ENCODE data around the gene TRPM6. TPM values are rescaled to one million over a fixed set of nuclear protein-coding genes. Genes with fewer than 3 reads are reported as not detected.

TRPM6 gene
- total RNA-seq, 1 donor from 2014 or later = 0.30 TPM

GRCh38 chr9:74729136-74729695 lies 158.5 kb downstream of the TRPM6 start:
- H3K4me3 ChIP-seq = no peak overlapping the region
- intact Hi-C loops (cut with micrococcal nuclease) = no loop called here

GRCh38 chr9:74728176-74728575 lies 159.5 kb downstream of the TRPM6 start:
- intact Hi-C loops (cut with micrococcal nuclease) = no loop called here
- Histone ChIP-seq H3K4me1 (no peaks in the 10 kb centered on the region), H3K27me3 (ENCODE audit: low read depth) (peaks cover 3% of the 10 kb centered on the region), H3K36me3 (no peaks in the 10 kb centered on the region), H3K27ac (replicated peaks) (no peak overlapping the region), H3K9me3 (replicated peaks) (no peaks in the 10 kb centered on the region), H3K4me3 (no peak overlapping the region)
- DNase-seq = no peak
- TF ChIP-seq CTCF (IDR thresholded peaks at IDR 0.05; ENCODE audit: borderline replicate concordance) = no peak

More at GRCh38 chr9:74729136-74729695, 158.5 kb downstream of the TRPM6 start:
- H3K4me1 ChIP-seq = no peaks in the 10 kb centered on the region
- H3K9me3 ChIP-seq (replicated peaks) = no peaks in the 10 kb centered on the region
- H3K36me3 ChIP-seq = no peaks in the 10 kb centered on the region
- peaks cover 2% of the 10 kb centered on the region for H3K27me3 ChIP-seq (ENCODE audit: low read depth)
- no peak for TF ChIP-seq CTCF (IDR thresholded peaks at IDR 0.05; ENCODE audit: borderline replicate concordance)
- no peak overlapping the region for H3K27ac ChIP-seq (replicated peaks)
- DNase-seq = no peak

- DNase-seq = no peak
- TF ChIP-seq CTCF (IDR thresholded peaks at IDR 0.05; ENCODE audit: borderline replicate concordance) = no peak
- Histone ChIP-seq H3K4me3 (no peak overlapping the region), H3K27me3 (ENCODE audit: low read depth) (peaks cover 3% of the 10 kb centered on the region), H3K4me1 (no peaks in the 10 kb centered on the region), H3K9me3 (replicated peaks) (no peaks in the 10 kb centered on the region), H3K27ac (replicated peaks) (no peak overlapping the region), H3K36me3 (no peaks in the 10 kb centered on the region)
- intact Hi-C loops (cut with micrococcal nuclease) = no loop called here
These were observed 161.1 kb downstream of the TRPM6 start for GRCh38 chr9:74726581-74726980.

GRCh38 chr9:74724317-74724716 lies 163.4 kb downstream of the TRPM6 start:
- Histone ChIP-seq H3K36me3 (no peaks in the 10 kb centered on the region), H3K27ac (replicated peaks) (no peak overlapping the region), H3K27me3 (ENCODE audit: low read depth) (peaks cover 3% of the 10 kb centered on the region), H3K4me1 (no peaks in the 10 kb centered on the region), H3K9me3 (replicated peaks) (no peaks in the 10 kb centered on the region), H3K4me3 (no peak overlapping the region)
- no peak for TF ChIP-seq CTCF (IDR thresholded peaks at IDR 0.05; ENCODE audit: borderline replicate concordance)
- no peak for DNase-seq
- intact Hi-C loops (cut with micrococcal nuclease) = no loop called here

- no peaks in the 10 kb centered on the region for H3K36me3 ChIP-seq
- H3K4me3 ChIP-seq = no peak overlapping the region
- no peaks in the 10 kb centered on the region for H3K9me3 ChIP-seq (replicated peaks)
- intact Hi-C loops (cut with micrococcal nuclease) = no loop called here
- DNase-seq = no peak
- H3K4me1 ChIP-seq = no peaks in the 10 kb centered on the region
- no peak for TF ChIP-seq CTCF (IDR thresholded peaks at IDR 0.05; ENCODE audit: borderline replicate concordance)
- H3K27me3 ChIP-seq (ENCODE audit: low read depth) = peaks cover 3% of the 10 kb centered on the region
- no peak overlapping the region for H3K27ac ChIP-seq (replicated peaks)
These were observed 165.7 kb downstream of the TRPM6 start for GRCh38 chr9:74721696-74722660.
